Left hindlimb (tissue), 1 donor: ENCODE data around the gene ZNF598.

Experiments used
- DNase-seq: peaks from one replicate; pipeline ENCODE4 v3.0.0-alpha.2; 2018

ZNF598 gene

GRCh38 chr16:2040041-2040786, 30.6 kb upstream of the ZNF598 start:
- DNase-seq = no peak

- DNase-seq = peak; percentile 89
Observed at GRCh38 chr16:2039274-2040031, 29.8 kb upstream of the ZNF598 start.

GRCh38 chr16:2038382-2039231, 29.0 kb upstream of the ZNF598 start:
- peak; percentile 80 for DNase-seq

GRCh38 chr16:2037647-2038381, 28.2 kb upstream of the ZNF598 start:
- peak; percentile 45 for DNase-seq

- peak; percentile 45 for DNase-seq
Observed at GRCh38 chr16:2037115-2037514, 27.5 kb upstream of the ZNF598 start.

- DNase-seq = peak; percentile 34
Observed at GRCh38 chr16:2036200-2036966, 26.8 kb upstream of the ZNF598 start.

GRCh38 chr16:2035431-2036199, 26.0 kb upstream of the ZNF598 start:
- peak; percentile 88 for DNase-seq

- peak; percentile 44 for DNase-seq
Observed at GRCh38 chr16:2034696-2035430, 25.2 kb upstream of the ZNF598 start.

GRCh38 chr16:2033909-2034695, 24.5 kb upstream of the ZNF598 start:
- DNase-seq = peak; percentile 57

- DNase-seq = peak; percentile 78
Observed at GRCh38 chr16:2033057-2033908, 23.7 kb upstream of the ZNF598 start.

- DNase-seq = peak; percentile 44
Observed at GRCh38 chr16:2032285-2033056, 22.9 kb upstream of the ZNF598 start.

- peak; percentile 34 for DNase-seq
Observed at GRCh38 chr16:2031081-2031577, 21.5 kb upstream of the ZNF598 start.

GRCh38 chr16:2030036-2030435, 20.4 kb upstream of the ZNF598 start:
- DNase-seq = no peak

GRCh38 chr16:2029350-2029749, 19.7 kb upstream of the ZNF598 start:
- peak; percentile 31 for DNase-seq

GRCh38 chr16:2028620-2029220, 19.1 kb upstream of the ZNF598 start:
- peak; percentile 26 for DNase-seq

- DNase-seq = no peak
Observed at GRCh38 chr16:2028146-2028545, 18.5 kb upstream of the ZNF598 start.
